BLaER1 (cell line): ENCODE measurements around the gene LMTK3.

ENCODE experiments used
- H3K27ac ChIP-seq: shearing (Covaris generic); formaldehyde crosslinking; 2 replicates; pipeline ENCODE4 v1.8.1; 2022
- H3K27me3 ChIP-seq: shearing (Covaris generic); formaldehyde crosslinking; 2 replicates; pipeline ENCODE4 v1.8.1; 2022
- H3K36me3 ChIP-seq: shearing (Covaris generic); formaldehyde crosslinking; 2 replicates; pipeline ENCODE4 v1.8.1; 2022
- H3K4me1 ChIP-seq: shearing (Covaris generic); formaldehyde crosslinking; 2 replicates; pipeline ENCODE4 v1.8.1; 2022
- H3K4me2 ChIP-seq: shearing (Covaris generic); formaldehyde crosslinking; 2 replicates; pipeline ENCODE4 v1.8.1; 2022
- H3K4me3 ChIP-seq: shearing (Covaris generic); formaldehyde crosslinking; 2 replicates; pipeline ENCODE4 v1.8.1; 2022
- H3K9ac ChIP-seq: shearing (Covaris generic); formaldehyde crosslinking; 2 replicates; pipeline ENCODE4 v1.8.1; 2022
- H3K9me3 ChIP-seq: shearing (Covaris generic); formaldehyde crosslinking; 2 replicates; pipeline ENCODE4 v1.8.1; 2022
- H4K20me1 ChIP-seq: shearing (Covaris generic); formaldehyde crosslinking; 2 replicates; pipeline ENCODE4 v1.8.1; 2022
- Cebpa-rat ChIP-seq: shearing (Covaris generic); IDR thresholded peaks from 2 replicates; pipeline ENCODE4 v1.8.1; 2022

Gene LMTK3

GRCh38 chr19:48456864-48457263 lies 54.8 kb downstream of the LMTK3 start:
- Histone ChIP-seq H3K27ac (no peak overlapping the region), H3K4me3 (no peak overlapping the region), H3K36me3 (peaks cover 84% of the 10 kb centered on the region), H4K20me1 (peaks cover 60% of the 10 kb centered on the region), H3K9ac (no peak overlapping the region), H3K27me3 (no peaks in the 10 kb centered on the region), H3K4me2 (no peak overlapping the region), H3K9me3 (no peaks in the 10 kb centered on the region), H3K4me1 (peaks cover 12% of the 10 kb centered on the region)
- no peak for TF ChIP-seq Cebpa-rat

- no peaks in the 10 kb centered on the region for H3K27me3 ChIP-seq
- H3K27ac ChIP-seq: 0 out of 2 replicates have a peak overlapping the region, but pooled peaks have one; percentile 30
- no peak overlapping the region for H3K9ac ChIP-seq
- H3K4me1 ChIP-seq: peaks cover 12% of the 10 kb centered on the region
- no peak for TF ChIP-seq Cebpa-rat
- H3K36me3 ChIP-seq: peaks cover 86% of the 10 kb centered on the region
- 0 out of 2 replicates have a peak overlapping the region, but pooled peaks have one; percentile 1 for H3K4me2 ChIP-seq
- H3K9me3 ChIP-seq: no peaks in the 10 kb centered on the region
- peaks cover 68% of the 10 kb centered on the region for H4K20me1 ChIP-seq
- no peak overlapping the region for H3K4me3 ChIP-seq
These were observed 55.6 kb downstream of the LMTK3 start for GRCh38 chr19:48455908-48456562.

- Histone ChIP-seq H3K27me3 (no peaks in the 10 kb centered on the region), H3K4me1 (peaks cover 12% of the 10 kb centered on the region), H3K4me2 (0 out of 2 replicates have a peak within 1 kb of the TSS, but pooled peaks have one; percentile 1), H3K4me3 (no peak within 1 kb of the TSS), H3K27ac (0 out of 2 replicates have a peak within 1 kb of the TSS, but pooled peaks have one; percentile 30), H3K36me3 (peaks cover 93% of the 10 kb centered on the region), H3K9me3 (no peaks in the 10 kb centered on the region), H3K9ac (no peak within 1 kb of the TSS), H4K20me1 (peaks cover 75% of the 10 kb centered on the region)
- no peak for TF ChIP-seq Cebpa-rat
These were observed 56.3 kb downstream of the LMTK3 start, which contains the start of gene KCNJ14 for GRCh38 chr19:48455171-48455907. Gene KCNJ14 (plus strand): TSS chr19:48455574. CDS start chr19:48461725, 6,151 bp downstream.

GRCh38 chr19:48454150-48454730 lies 57.4 kb downstream of the LMTK3 start:
- no peak overlapping the region for H3K4me3 ChIP-seq
- H3K9ac ChIP-seq: no peak overlapping the region
- no peaks in the 10 kb centered on the region for H3K9me3 ChIP-seq

DNA sequence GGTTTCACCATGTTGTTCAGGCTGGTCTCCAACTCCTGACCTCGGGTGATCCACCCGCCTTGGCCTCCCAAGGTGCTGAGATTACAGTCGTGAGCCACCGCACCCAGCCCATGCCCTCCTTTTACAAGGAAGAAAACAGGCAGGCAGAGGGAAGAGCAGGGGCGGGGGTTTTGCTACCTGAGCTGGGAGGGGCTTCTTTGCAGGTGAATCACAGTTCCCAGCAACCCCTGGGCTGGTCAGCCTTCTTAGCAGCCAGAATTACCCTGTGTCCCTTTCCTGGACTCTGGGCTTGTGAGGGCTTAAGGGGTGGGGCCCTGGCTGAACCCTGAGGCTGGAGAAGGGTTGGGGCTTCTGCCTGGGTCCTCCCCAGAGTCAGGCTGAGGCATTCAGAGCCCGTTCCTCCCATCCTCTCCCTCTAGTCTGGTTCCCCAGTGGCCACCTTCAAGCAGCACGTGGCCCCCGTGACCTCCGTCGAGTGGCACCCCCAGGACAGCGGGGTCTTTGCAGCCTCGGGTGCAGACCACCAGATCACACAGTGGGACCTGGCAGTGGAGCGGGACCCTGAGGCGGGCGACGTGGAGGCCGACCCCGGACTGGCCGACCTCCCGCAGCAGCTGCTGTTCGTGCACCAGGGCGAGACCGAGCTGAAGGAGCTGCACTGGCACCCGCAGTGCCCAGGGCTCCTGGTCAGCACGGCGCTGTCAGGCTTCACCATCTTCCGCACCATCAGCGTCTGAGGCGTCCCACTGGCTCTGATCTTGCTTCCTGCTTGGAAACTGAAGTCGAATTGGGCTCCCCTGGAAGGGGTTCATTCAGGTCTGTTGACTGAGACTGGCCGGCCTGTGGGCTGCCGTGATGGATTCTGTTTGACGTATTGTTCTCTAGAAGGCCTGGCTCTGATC lies 59.1 kb downstream of the LMTK3 start:
- TF ChIP-seq Cebpa-rat: no peak
- no peaks in the 10 kb centered on the region for H3K9me3 ChIP-seq
- H3K36me3 ChIP-seq: peaks cover 100% of the 10 kb centered on the region
- no peak overlapping the region for H3K4me2 ChIP-seq
- peaks cover 71% of the 10 kb centered on the region for H4K20me1 ChIP-seq
- H3K4me1 ChIP-seq: peaks cover 12% of the 10 kb centered on the region
- no peak overlapping the region for H3K4me3 ChIP-seq
- no peak overlapping the region for H3K9ac ChIP-seq
- H3K27me3 ChIP-seq: no peaks in the 10 kb centered on the region
- H3K27ac ChIP-seq: no peak overlapping the region

More at GRCh38 chr19:48454150-48454730, 57.4 kb downstream of the LMTK3 start:
- Histone ChIP-seq H3K27me3 (no peaks in the 10 kb centered on the region), H3K36me3 (peaks cover 96% of the 10 kb centered on the region), H4K20me1 (peaks cover 77% of the 10 kb centered on the region), H3K27ac (no peak overlapping the region), H3K4me2 (no peak overlapping the region), H3K4me1 (peaks cover 12% of the 10 kb centered on the region)
- no peak for TF ChIP-seq Cebpa-rat

- Histone ChIP-seq H3K27me3 (no peaks in the 10 kb centered on the region), H3K4me2 (no peak overlapping the region), H3K9me3 (no peaks in the 10 kb centered on the region), H4K20me1 (peaks cover 63% of the 10 kb centered on the region), H3K36me3 (peaks cover 98% of the 10 kb centered on the region), H3K4me3 (no peak overlapping the region), H3K27ac (no peak overlapping the region), H3K4me1 (peaks cover 21% of the 10 kb centered on the region), H3K9ac (no peak overlapping the region)
- TF ChIP-seq Cebpa-rat: no peak
These were observed 60.0 kb downstream of the LMTK3 start for GRCh38 chr19:48451624-48452023.

DNA sequence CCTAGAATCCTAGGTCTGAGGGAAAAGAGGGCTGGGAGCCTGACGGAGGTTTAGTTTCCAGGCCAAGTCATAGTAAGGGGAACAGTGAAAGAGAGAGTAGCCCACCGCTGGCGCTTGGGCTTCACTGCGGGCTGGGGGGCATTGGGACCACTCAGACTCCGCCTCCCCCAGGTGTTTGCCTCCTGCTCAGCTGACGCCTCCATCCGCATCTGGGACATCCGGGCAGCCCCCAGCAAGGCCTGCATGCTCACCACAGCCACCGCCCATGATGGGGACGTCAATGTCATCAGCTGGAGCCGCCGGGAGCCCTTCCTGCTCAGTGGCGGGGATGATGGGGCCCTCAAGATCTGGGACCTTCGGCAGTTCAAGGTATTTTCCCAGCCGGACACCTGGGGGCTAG lies 60.8 kb downstream of the LMTK3 start:
- Histone ChIP-seq H3K4me3 (no peak overlapping the region), H3K4me2 (no peak overlapping the region), H3K9me3 (no peaks in the 10 kb centered on the region), H3K27me3 (no peaks in the 10 kb centered on the region), H3K36me3 (peaks cover 90% of the 10 kb centered on the region), H3K4me1 (peaks cover 19% of the 10 kb centered on the region), H3K27ac (no peak overlapping the region), H4K20me1 (peaks cover 55% of the 10 kb centered on the region), H3K9ac (no peak overlapping the region)
- no peak for TF ChIP-seq Cebpa-rat

GRCh38 chr19:48450441-48450840 lies 61.2 kb downstream of the LMTK3 start:
- H3K9ac ChIP-seq: no peak overlapping the region
- TF ChIP-seq Cebpa-rat: no peak
- H3K36me3 ChIP-seq: peaks cover 86% of the 10 kb centered on the region
- H4K20me1 ChIP-seq: peaks cover 51% of the 10 kb centered on the region
- no peak overlapping the region for H3K4me2 ChIP-seq
- H3K27me3 ChIP-seq: no peaks in the 10 kb centered on the region
- no peak overlapping the region for H3K27ac ChIP-seq
- peaks cover 15% of the 10 kb centered on the region for H3K4me1 ChIP-seq
- H3K9me3 ChIP-seq: no peaks in the 10 kb centered on the region
- H3K4me3 ChIP-seq: no peak overlapping the region

DNA sequence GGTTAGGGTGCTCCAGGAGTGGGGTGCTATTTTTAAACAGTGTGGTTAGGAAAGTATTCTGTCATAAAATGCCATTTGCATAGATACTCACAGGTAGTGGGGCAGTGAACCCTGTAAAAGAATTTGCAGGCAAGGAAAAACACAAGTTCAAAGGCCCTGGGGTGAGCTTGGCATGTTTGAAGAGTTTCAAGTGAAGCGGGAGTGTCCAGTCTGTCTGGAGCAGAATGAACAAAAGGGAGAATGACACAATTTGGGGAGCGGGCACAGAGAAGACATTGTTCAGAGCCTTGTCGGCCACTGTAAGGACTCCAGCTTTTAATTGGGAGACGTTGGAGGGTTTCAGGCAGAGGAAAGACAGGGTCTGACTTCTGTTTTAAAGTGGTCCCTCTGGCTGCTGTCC lies 63.1 kb downstream of the LMTK3 start:
- H3K36me3 ChIP-seq: peaks cover 67% of the 10 kb centered on the region
- no peak for TF ChIP-seq Cebpa-rat
- no peak overlapping the region for H3K4me3 ChIP-seq
- peaks cover 16% of the 10 kb centered on the region for H3K27me3 ChIP-seq
- H3K4me1 ChIP-seq: peaks cover 30% of the 10 kb centered on the region
- no peaks in the 10 kb centered on the region; the same call in 1 of the 2 replicates for H3K9me3 ChIP-seq
- H3K27ac ChIP-seq: no peak overlapping the region
- peaks cover 34% of the 10 kb centered on the region for H4K20me1 ChIP-seq
- no peak overlapping the region for H3K4me2 ChIP-seq
- no peak overlapping the region for H3K9ac ChIP-seq
